Choroid plexus epithelial cell (primary cell): Measurements from ENCODE around the gene PAX5.

Source experiments
- DNase-seq: peaks from one replicate; pipeline ENCODE4 v3.0.0-alpha.2; 2010; ENCODE audit warnings: low read depth
- H3K4me3 ChIP-seq: 2 replicates; pipeline ENCODE4 v1.5.1; 2011; ENCODE audit warnings: low read depth, mild to moderate bottlenecking, control low read depth, low read length, moderate library complexity
- CTCF ChIP-seq: conservative IDR thresholded peaks from 2 replicates; pipeline ENCODE4 v1.5.1; 2011; ENCODE audit warnings: low read depth, mild to moderate bottlenecking, control low read depth, inconsistent platforms, low read length, moderate library complexity

Gene PAX5

GRCh38 chr9:36993933-36994764 is 39.9 kb downstream of the PAX5 start:
- no peak for DNase-seq
- no peak for TF ChIP-seq CTCF
- H3K4me3 ChIP-seq = no peak overlapping the region

- H3K4me3 ChIP-seq = no peak overlapping the region
- no peak for TF ChIP-seq CTCF
- DNase-seq = no peak
Observed at GRCh38 chr9:36992501-36993316, 41.4 kb downstream of the PAX5 start.

- DNase-seq = peak; percentile 20
- no peak overlapping the region for H3K4me3 ChIP-seq
- TF ChIP-seq CTCF = peak; percentile 77
Observed at GRCh38 chr9:36991516-36992134, 42.4 kb downstream of the PAX5 start.

- DNase-seq = no peak
- H3K4me3 ChIP-seq = no peak overlapping the region
- TF ChIP-seq CTCF = no peak
Observed at GRCh38 chr9:36988848-36989247, 45.2 kb downstream of the PAX5 start.

GRCh38 chr9:36987891-36988290 is 46.2 kb downstream of the PAX5 start:
- DNase-seq = no peak
- H3K4me3 ChIP-seq = no peak overlapping the region
- TF ChIP-seq CTCF = no peak

GRCh38 chr9:36987409-36987808 is 46.7 kb downstream of the PAX5 start:
- DNase-seq = no peak
- TF ChIP-seq CTCF = no peak
- H3K4me3 ChIP-seq = no peak overlapping the region
